Suprapubic skin (tissue), 4 donors: ENCODE data around the gene MARCKSL1. TPM values are rescaled to one million over a fixed set of nuclear protein-coding genes. Genes with fewer than 3 reads are reported as not detected.

Experiments
- DNase-seq, 2 donors: peaks; one replicate each; pipeline ENCODE4 v3.0.0-alpha.2; 2019; ENCODE audit warnings: low spot score in 2 of 2
- H3K27ac ChIP-seq: fragments of 200-600 bp; sonication (generic); one replicate; pipeline ENCODE4 v1.5.1; 2019
- H3K27me3 ChIP-seq: fragments of 200-600 bp; sonication (generic); one replicate; pipeline ENCODE4 v1.5.1; 2019
- H3K36me3 ChIP-seq: fragments of 200-600 bp; sonication (generic); one replicate; pipeline ENCODE4 v1.5.1; 2019
- H3K4me1 ChIP-seq: fragments of 200-600 bp; sonication (generic); one replicate; pipeline ENCODE4 v1.5.1; 2019
- H3K4me3 ChIP-seq: fragments of 200-600 bp; sonication (generic); one replicate; pipeline ENCODE4 v1.5.1; 2019; ENCODE audit warnings: mild to moderate bottlenecking
- H3K9me3 ChIP-seq: fragments of 200-600 bp; sonication (generic); one replicate; pipeline ENCODE4 v1.5.1; 2019
- CTCF ChIP-seq, 2 donors: fragments of 200-600 bp in 1 of 2; fragments of 450-650 bp in 1 of 2; sonication (generic) in 1 of 2; IDR thresholded peaks; one replicate each; pipeline ENCODE4 v1.5.1; 2016 to 2019; ENCODE audit warnings: antibody characterized with exemption in 2 of 2, mild to moderate bottlenecking in 1 of 2, moderate library complexity in 1 of 2
- EP300 ChIP-seq: sonication (generic); formaldehyde crosslinking; IDR thresholded peaks from one replicate; pipeline ENCODE4 v1.6.1; 2017; ENCODE audit warnings: antibody characterized with exemption
- POLR2A ChIP-seq, 2 donors: fragments of 450-650 bp; IDR thresholded peaks; one replicate each; pipeline ENCODE4 v1.6.1; 2017; ENCODE audit warnings: antibody characterized with exemption in 2 of 2, mild to moderate bottlenecking in 2 of 2, moderate library complexity in 2 of 2
- POLR2AphosphoS5 ChIP-seq, 3 donors: sonication (generic); formaldehyde crosslinking; IDR thresholded peaks; one replicate each; pipeline ENCODE4 v1.6.1; 2017; ENCODE audit warnings: antibody characterized with exemption in 3 of 3
- WGBS: methylation state at CpG from one replicate; pipeline ENCODE4 v1.1.5; 2018; 5-methylcytosine and 5-hydroxymethylcytosine counted together
- total RNA-seq, 4 donors: library from RNA; depleted of rRNA; stranded (reverse); fragments of >200 nt; gene quantifications; one replicate each; pipeline ENCODE4 v1.1.0, GENCODE V29; 2016

Gene MARCKSL1
- total RNA-seq, 4 donors from 2014 or later = 12.8 to 25.1 (median 19.3) TPM

GRCh38 chr1:32373996-32374592 lies 38.1 kb upstream of the MARCKSL1 start:
- Histone ChIP-seq H3K36me3 (peaks cover 86% of the 10 kb centered on the region), H3K27me3 (no peaks in the 10 kb centered on the region), H3K9me3 (no peaks in the 10 kb centered on the region), H3K4me1 (no peaks in the 10 kb centered on the region), H3K27ac (no peak overlapping the region), H3K4me3 (no peak overlapping the region)
- TF ChIP-seq POLR2A (IDR thresholded peaks at IDR 0.05) = no peak
- no peak for TF ChIP-seq EP300
- TF ChIP-seq POLR2AphosphoS5 (IDR thresholded peaks at IDR 0.05) = no peak
- no peak for TF ChIP-seq CTCF (IDR thresholded peaks at IDR 0.05)
- WGBS = 76% methylated on average over 1 of the region's 1 CpG
- no peak for DNase-seq

- peaks cover 86% of the 10 kb centered on the region for H3K36me3 ChIP-seq
- no peak for DNase-seq
- TF ChIP-seq EP300 = no peak
- no peaks in the 10 kb centered on the region for H3K9me3 ChIP-seq
- no peaks in the 10 kb centered on the region for H3K27me3 ChIP-seq
- H3K27ac ChIP-seq = no peak overlapping the region
- 92% methylated on average over 5 of the region's 5 CpGs for WGBS
- no peaks in the 10 kb centered on the region for H3K4me1 ChIP-seq
- H3K4me3 ChIP-seq = no peak overlapping the region
Observed at GRCh38 chr1:32372149-32372756, 36.2 kb upstream of the MARCKSL1 start.

GRCh38 chr1:32367912-32368635 lies 32.0 kb upstream of the MARCKSL1 start:
- Histone ChIP-seq H3K27me3 (no peaks in the 10 kb centered on the region), H3K4me3 (no peak overlapping the region), H3K27ac (no peak overlapping the region), H3K9me3 (no peaks in the 10 kb centered on the region), H3K4me1 (no peaks in the 10 kb centered on the region), H3K36me3 (peaks cover 74% of the 10 kb centered on the region)
- TF ChIP-seq POLR2AphosphoS5 (IDR thresholded peaks at IDR 0.05) (no peak), POLR2A (IDR thresholded peaks at IDR 0.05) (no peak), EP300 (no peak)
- DNase-seq = no peak
- 97% methylated on average over 7 of the region's 7 CpGs for WGBS

- H3K27me3 ChIP-seq = no peaks in the 10 kb centered on the region
- no peak overlapping the region for H3K4me3 ChIP-seq
- peaks cover 57% of the 10 kb centered on the region for H3K36me3 ChIP-seq
- 85% methylated on average over 6 of the region's 6 CpGs for WGBS
- DNase-seq = no peak
- TF ChIP-seq EP300 = no peak
- no peak for TF ChIP-seq POLR2A (IDR thresholded peaks at IDR 0.05)
- no peak for TF ChIP-seq CTCF (IDR thresholded peaks at IDR 0.05)
- no peak for TF ChIP-seq POLR2AphosphoS5 (IDR thresholded peaks at IDR 0.05)
- no peak overlapping the region for H3K27ac ChIP-seq
- H3K4me1 ChIP-seq = peaks cover 18% of the 10 kb centered on the region
- H3K9me3 ChIP-seq = no peaks in the 10 kb centered on the region
Observed at GRCh38 chr1:32365445-32365844, 29.4 kb upstream of the MARCKSL1 start.

- Histone ChIP-seq H3K9me3 (no peaks in the 10 kb centered on the region), H3K27ac (no peak overlapping the region), H3K4me3 (no peak overlapping the region), H3K27me3 (no peaks in the 10 kb centered on the region), H3K4me1 (peaks cover 18% of the 10 kb centered on the region), H3K36me3 (peaks cover 56% of the 10 kb centered on the region)
- TF ChIP-seq POLR2A (IDR thresholded peaks at IDR 0.05) (no peak), POLR2AphosphoS5 (IDR thresholded peaks at IDR 0.05) (no peak), EP300 (no peak), CTCF (IDR thresholded peaks at IDR 0.05) (no peak)
- 93% methylated on average over 5 of the region's 5 CpGs for WGBS
- DNase-seq = no peak
Observed at GRCh38 chr1:32364836-32365235, 28.8 kb upstream of the MARCKSL1 start.

GRCh38 chr1:32363713-32364112 lies 27.7 kb upstream of the MARCKSL1 start:
- H3K36me3 ChIP-seq = peaks cover 44% of the 10 kb centered on the region
- H3K4me3 ChIP-seq = no peak overlapping the region
- peaks cover 18% of the 10 kb centered on the region for H3K4me1 ChIP-seq
- H3K9me3 ChIP-seq = no peaks in the 10 kb centered on the region
- 90% methylated on average over 6 of the region's 12 CpGs for WGBS
- DNase-seq = no peak
- H3K27ac ChIP-seq = no peak overlapping the region
- H3K27me3 ChIP-seq = no peaks in the 10 kb centered on the region
- TF ChIP-seq POLR2AphosphoS5 (IDR thresholded peaks at IDR 0.05) = no peak
- TF ChIP-seq POLR2A (IDR thresholded peaks at IDR 0.05) = no peak
- TF ChIP-seq CTCF (IDR thresholded peaks at IDR 0.05) = no peak
- no peak for TF ChIP-seq EP300
